Measurements from ENCODE around the gene ZNF148. TPM values are rescaled to one million over a fixed set of nuclear protein-coding genes. Genes with fewer than 3 reads are reported as not detected.
A peak's percentile ranks its signal among the peaks of the same experiment; 100 is the strongest.

The ZNF148 gene
- polyA plus RNA-seq, 3 donors = 6.5 to 48.4 (median 34.1) TPM

GRCh38 chr3:125331243-125331642, 43.9 kb downstream of the ZNF148 start:
- Histone ChIP-seq H3K9ac (ENCODE audit: insufficient read depth, low read length, poor library complexity, severe bottlenecking) (no peak overlapping the region), H3K4me3 (replicated peaks in 1 of 3; ENCODE audit: low read depth in 2 of 3, low read length in 3 of 3) (no peak overlapping the region), H3K27me3 (ENCODE audit: control insufficient read depth in 2 of 2, insufficient read depth in 2 of 2, low read length in 2 of 2) (no peaks in the 10 kb centered on the region), H3K27ac (ENCODE audit: low read depth in 1 of 2, low read length in 2 of 2) (no peak overlapping the region), H2AFZ (ENCODE audit: insufficient read depth, low read depth, low read length, poor library complexity, severe bottlenecking) (no peak overlapping the region), H3K9me3 (replicated peaks in 1 of 2; ENCODE audit: control insufficient read depth in 1 of 2, insufficient read depth in 1 of 2, low read length in 2 of 2) (no peaks in the 10 kb centered on the region), H3K4me2 (replicated peaks; ENCODE audit: extremely low read depth, low read length, poor library complexity, severe bottlenecking) (no peak overlapping the region), H3K4me1 (ENCODE audit: control insufficient read depth in 1 of 2, insufficient read depth in 2 of 2, low read length in 2 of 2) (peaks cover 5 to 10% of the 10 kb centered on the region in 2 donors), H3K79me2 (ENCODE audit: insufficient read depth, low read length) (peaks cover 73% of the 10 kb centered on the region), H3K36me3 (replicated peaks in 1 of 2; ENCODE audit: control insufficient read depth in 1 of 2, insufficient read depth in 2 of 2, low read length in 2 of 2) (peaks cover 28% of the 10 kb centered on the region in 2 donors), H4K20me1 (ENCODE audit: insufficient read depth, low read length) (peaks cover 69% of the 10 kb centered on the region)
- Mint-ChIP-seq H3K4me3 (no peak overlapping the region), H3K9me3 (peaks cover 0 to 3% (median 0%) of the 10 kb centered on the region in 7 donors), H3K27me3 (ENCODE audit: low read depth in 3 of 3) (no peaks in the 10 kb centered on the region), H3K4me1 (peaks cover 20% of the 10 kb centered on the region), H3K27ac (peak overlapping the region in 1 of 7 donors; percentile 76), H3K36me3 (peaks cover 19 to 25% of the 10 kb centered on the region in 2 donors)
- no peak for DNase-seq
- intact Hi-C loops (cut with micrococcal nuclease) = no loop called here
- no peak for TF ChIP-seq CTCF (IDR thresholded peaks at IDR 0.05)

- H3K4me3 ChIP-seq (replicated peaks in 1 of 3; ENCODE audit: low read depth in 2 of 3, low read length in 3 of 3) = no peak overlapping the region
- no peak overlapping the region for H3K4me2 ChIP-seq (replicated peaks; ENCODE audit: extremely low read depth, low read length, poor library complexity, severe bottlenecking)
- no peak overlapping the region for H2AFZ ChIP-seq (ENCODE audit: insufficient read depth, low read depth, low read length, poor library complexity, severe bottlenecking)
- H3K27me3 ChIP-seq (ENCODE audit: control insufficient read depth in 2 of 2, insufficient read depth in 2 of 2, low read length in 2 of 2) = no peaks in the 10 kb centered on the region
- H4K20me1 ChIP-seq (ENCODE audit: insufficient read depth, low read length) = peaks cover 52% of the 10 kb centered on the region
- Mint-ChIP-seq H3K9me3 (peaks cover 0 to 5% (median 3%) of the 10 kb centered on the region in 7 donors), H3K36me3 (peaks cover 37 to 49% of the 10 kb centered on the region in 2 donors), H3K27ac (peak overlapping the region in 1 of 7 donors; percentile 42), H3K4me3 (no peak overlapping the region), H3K4me1 (no peaks in the 10 kb centered on the region), H3K27me3 (ENCODE audit: low read depth in 3 of 3) (no peaks in the 10 kb centered on the region)
- intact Hi-C loops (cut with micrococcal nuclease) = no loop called here
- no peaks in the 10 kb centered on the region for H3K4me1 ChIP-seq (ENCODE audit: control insufficient read depth in 1 of 2, insufficient read depth in 2 of 2, low read length in 2 of 2)
- WGBS (ENCODE audit: insufficient coverage) = no CpG with 5 or more reads among the region's 4 CpGs
- peaks cover 39 to 59% of the 10 kb centered on the region in 2 donors for H3K36me3 ChIP-seq (replicated peaks in 1 of 2; ENCODE audit: control insufficient read depth in 1 of 2, insufficient read depth in 2 of 2, low read length in 2 of 2)
- H3K79me2 ChIP-seq (ENCODE audit: insufficient read depth, low read length) = peaks cover 39% of the 10 kb centered on the region
- no peak for TF ChIP-seq CTCF (IDR thresholded peaks at IDR 0.05)
- no peak overlapping the region for H3K27ac ChIP-seq (ENCODE audit: low read depth in 1 of 2, low read length in 2 of 2)
- peaks cover 0 to 4% of the 10 kb centered on the region in 2 donors for H3K9me3 ChIP-seq (replicated peaks in 1 of 2; ENCODE audit: control insufficient read depth in 1 of 2, insufficient read depth in 1 of 2, low read length in 2 of 2)
- no peak for DNase-seq
- no peak overlapping the region for H3K9ac ChIP-seq (ENCODE audit: insufficient read depth, low read length, poor library complexity, severe bottlenecking)
Measured at GRCh38 chr3:125326957-125327356, 48.2 kb downstream of the ZNF148 start.
